Mesodermal cell (in vitro differentiated cells): Measurements from ENCODE around the gene CTLA4.
"Not testable (repeated sequence)": the region's sequence is repeated elsewhere in the genome, so short reads cannot be mapped to it uniquely, and the experiment has no call there.

Experiments used
- H3K27ac ChIP-seq: 2 replicates; pipeline ENCODE4 v1.7.0; 2013; ENCODE audit warnings: mild to moderate bottlenecking, low read depth, low read length, moderate library complexity; ENCODE audit not compliant: severe bottlenecking
- H3K36me3 ChIP-seq: 2 replicates; pipeline ENCODE4 v1.7.1; 2013; ENCODE audit warnings: mild to moderate bottlenecking, low read length, moderate library complexity; ENCODE audit not compliant: control insufficient read depth, insufficient read depth
- H3K4me1 ChIP-seq: one replicate; pipeline ENCODE4 v1.7.1; 2013; ENCODE audit warnings: mild to moderate bottlenecking, low read length; ENCODE audit not compliant: insufficient read depth, control insufficient read depth, poor library complexity, severe bottlenecking
- H3K4me3 ChIP-seq: 2 replicates; pipeline ENCODE4 v1.7.0; 2013; ENCODE audit warnings: low read length, control low read depth, mild to moderate bottlenecking; ENCODE audit not compliant: insufficient read depth, poor library complexity, severe bottlenecking; ENCODE audit errors: extremely low read depth
- H3K9me3 ChIP-seq: 2 replicates; pipeline ENCODE4 v1.7.1; 2013; ENCODE audit warnings: mild to moderate bottlenecking, low read length, moderate library complexity; ENCODE audit not compliant: control insufficient read depth
- WGBS, 2 experiments: methylation state at CpG; one replicate each; pipeline ENCODE4 v1.1.5; 2013; ENCODE audit warnings: missing lambda C conversion rate in 2 of 2; ENCODE audit not compliant: insufficient coverage in 2 of 2; 5-methylcytosine and 5-hydroxymethylcytosine counted together

CTLA4 gene

GRCh38 chr2:203873921-203874631, 6.5 kb downstream of the CTLA4 start:
- H3K9me3 ChIP-seq = no peaks in the 10 kb centered on the region
- H3K4me1 ChIP-seq = no peaks in the 10 kb centered on the region
- WGBS, 2 experiments = 72 to 86% methylated on average over 1 to 3 of the region's 5 CpGs
- no peak overlapping the region for H3K4me3 ChIP-seq
- H3K27ac ChIP-seq = no peak overlapping the region
- no peaks in the 10 kb centered on the region for H3K36me3 ChIP-seq

GRCh38 chr2:203875471-203875870, 7.9 kb downstream of the CTLA4 start:
- WGBS, 2 experiments = 85 to 92% methylated on average over 3 to 4 of the region's 4 CpGs
- Histone ChIP-seq H3K4me1 (no peaks in the 10 kb centered on the region), H3K9me3 (no peaks in the 10 kb centered on the region), H3K27ac (no peak overlapping the region), H3K4me3 (no peak overlapping the region), H3K36me3 (no peaks in the 10 kb centered on the region)

- no peak overlapping the region for H3K27ac ChIP-seq
- H3K9me3 ChIP-seq = no peaks in the 10 kb centered on the region
- 100% methylated on average over 1 of the region's 3 CpGs; no CpG with 5 or more reads in 1 of the 2 experiments for WGBS, 2 experiments
- H3K4me1 ChIP-seq = no peaks in the 10 kb centered on the region
- no peak overlapping the region for H3K4me3 ChIP-seq
- H3K36me3 ChIP-seq = no peaks in the 10 kb centered on the region
Measured at GRCh38 chr2:203876328-203876727, 8.8 kb downstream of the CTLA4 start.

GRCh38 chr2:203878063-203878462, 10.5 kb downstream of the CTLA4 start:
- no peaks in the 10 kb centered on the region for H3K36me3 ChIP-seq
- H3K4me1 ChIP-seq = no peaks in the 10 kb centered on the region
- H3K4me3 ChIP-seq = no peak overlapping the region
- no peaks in the 10 kb centered on the region for H3K9me3 ChIP-seq
- H3K27ac ChIP-seq = no peak overlapping the region
- 64 to 67% methylated on average over 3 to 5 of the region's 5 CpGs for WGBS, 2 experiments

GRCh38 chr2:203880557-203881125, 13.1 kb downstream of the CTLA4 start:
- H3K27ac ChIP-seq = no peak overlapping the region
- H3K4me1 ChIP-seq = no peaks in the 10 kb centered on the region
- no peak overlapping the region for H3K4me3 ChIP-seq
- H3K9me3 ChIP-seq = no peaks in the 10 kb centered on the region
- no peaks in the 10 kb centered on the region for H3K36me3 ChIP-seq
- WGBS, 2 experiments = 78 to 81% methylated on average over 5 to 6 of the region's 7 CpGs

- 97 to 100% methylated on average over 2 to 3 of the region's 3 CpGs for WGBS, 2 experiments
Measured at GRCh38 chr2:203881185-203881584, 13.6 kb downstream of the CTLA4 start.

GRCh38 chr2:203882551-203882950, 15.0 kb downstream of the CTLA4 start:
- 100% methylated on average over 1 of the region's 1 CpG for WGBS, 2 experiments
- Histone ChIP-seq H3K27ac (no peak overlapping the region), H3K36me3 (no peaks in the 10 kb centered on the region), H3K4me3 (no peak overlapping the region), H3K4me1 (no peaks in the 10 kb centered on the region), H3K9me3 (no peaks in the 10 kb centered on the region)

More at GRCh38 chr2:203881185-203881584, 13.6 kb downstream of the CTLA4 start:
- H3K27ac ChIP-seq, H3K4me3 ChIP-seq, H3K4me1 ChIP-seq, H3K36me3 ChIP-seq, H3K9me3 ChIP-seq: not testable (repeated sequence)

- Histone ChIP-seq H3K27ac (no peak overlapping the region), H3K36me3 (no peaks in the 10 kb centered on the region), H3K4me1 (no peaks in the 10 kb centered on the region), H3K4me3 (no peak overlapping the region), H3K9me3 (no peaks in the 10 kb centered on the region)
- 76 to 77% methylated on average over 2 of the region's 3 CpGs for WGBS, 2 experiments
Measured at GRCh38 chr2:203886661-203887151, 19.1 kb downstream of the CTLA4 start.

- Histone ChIP-seq H3K4me1 (no peaks in the 10 kb centered on the region), H3K4me3 (no peak overlapping the region), H3K27ac (no peak overlapping the region), H3K9me3 (no peaks in the 10 kb centered on the region), H3K36me3 (no peaks in the 10 kb centered on the region)
Measured at GRCh38 chr2:203887677-203888076, 20.1 kb downstream of the CTLA4 start.

- H3K27ac ChIP-seq = no peak overlapping the region
- H3K9me3 ChIP-seq = no peaks in the 10 kb centered on the region
- WGBS, 2 experiments = no CpG with 5 or more reads among the region's 1 CpG
- H3K4me1 ChIP-seq = no peaks in the 10 kb centered on the region
- no peak overlapping the region for H3K4me3 ChIP-seq
- no peaks in the 10 kb centered on the region for H3K36me3 ChIP-seq
Measured at GRCh38 chr2:203889542-203889941, 22.0 kb downstream of the CTLA4 start.

- Histone ChIP-seq H3K27ac (no peak overlapping the region), H3K4me3 (no peak overlapping the region), H3K4me1 (no peaks in the 10 kb centered on the region), H3K9me3 (no peaks in the 10 kb centered on the region), H3K36me3 (no peaks in the 10 kb centered on the region)
- WGBS, 2 experiments = no CpG with 5 or more reads among the region's 1 CpG
Measured at GRCh38 chr2:203889944-203890343, 22.4 kb downstream of the CTLA4 start.
